OCI-LY7 (cell line): ENCODE measurements around the gene UPF3A.

Source experiments
- CTCF ChIP-seq: fragments of 200-600 bp; sonication (generic); conservative IDR thresholded peaks from 2 replicates; pipeline ENCODE4 v1.5.1; 2014; ENCODE audit warnings: mild to moderate bottlenecking, antibody characterized with exemption, low read length, moderate library complexity, mixed read lengths
- EZH2phosphoT487 ChIP-seq: fragments of 200-600 bp; sonication (generic); IDR thresholded peaks from 2 replicates; pipeline ENCODE4 v1.6.1; 2018; ENCODE audit warnings: low read depth, borderline replicate concordance, mild to moderate bottlenecking, mixed run types, antibody characterized with exemption, low read length, moderate library complexity, mixed read lengths

GRCh38 chr13:114235697-114236096 is 45.7 kb upstream of the UPF3A start:
- TF ChIP-seq CTCF (no peak), EZH2phosphoT487 (no peak)
